K562 (cell line): Measurements from ENCODE around the gene UBA52. TPM values are rescaled to one million over a fixed set of nuclear protein-coding genes. Genes with fewer than 3 reads are reported as not detected.

Experiments used
- ATAC-seq: fragments of 200-7000 bp; cut with Tn5 transposase; 3 replicates; pipeline ENCODE4 v1.9.1; 2020; ENCODE audit warnings: moderate library complexity
- BruUV-seq: library from RNA; stranded (reverse); fragments of 400-500 nt; replicated peaks from 2 replicates; lab custom pipeline; 2021; lab: Mats Ljungman, UMichigan
- CTCF ChIA-PET: fragments of 300-600 bp; formaldehyde crosslinking; extraction: SDS; loops from one replicate; lab custom pipeline; 2021; ENCODE audit warnings: low intra/inter-chr PET ratio; lab: Yijun Ruan, JAX
- POLR2A ChIA-PET: fragments of 300-600, 350-650 bp; sonication (Branson Sonifier 250); formaldehyde crosslinking; extraction: SDS; loops from one replicate; lab custom pipeline; 2021; ENCODE audit warnings: antibody characterized with exemption, inconsistent platforms; lab: Yijun Ruan, JAX
- DNase-seq, 4 experiments: peaks; one replicate each; pipeline versions ENCODE4 v3.0.0 to v3.0.0-alpha.2; 2011 to 2018; ENCODE audit warnings: low spot score in 3 of 4, mixed read lengths in 3 of 4; ENCODE audit errors: extremely low read depth in 1 of 4
- FAIRE-seq: peaks from 2 replicates; lab custom pipeline; 2011; peaks lifted over from hg19 to GRCh38; lab: Jason Lieb, UNC
- H2AFZ ChIP-seq: 2 replicates; pipeline ENCODE4 v1.6.0; 2011; ENCODE audit warnings: low read depth, low read length, control low read depth, inconsistent platforms
- H3K27ac ChIP-seq: fragments of 200-600 bp; 3 replicates; pipeline ENCODE4 v1.8.0; 2011; ENCODE audit warnings: low read depth, mild to moderate bottlenecking, control low read depth, inconsistent platforms, low read length, moderate library complexity, mixed read lengths; ENCODE audit errors: extremely low read depth
- H3K27me3 ChIP-seq, 2 experiments: fragments of 300-600 bp in 1 of 2; 2 replicates in 1 of 2; 3 replicates in 1 of 2; pipeline versions ENCODE4 v1.6.0 to v1.8.0; 2011; ENCODE audit warnings: inconsistent platforms in 2 of 2, low read length in 2 of 2, mild to moderate bottlenecking in 1 of 2, mixed read lengths in 1 of 2, moderate library complexity in 1 of 2; ENCODE audit not compliant: control insufficient read depth in 2 of 2, insufficient read depth in 2 of 2
- H3K36me3 ChIP-seq: fragments of 300-600 bp; 3 replicates; pipeline ENCODE4 v1.8.0; 2011; ENCODE audit warnings: mild to moderate bottlenecking, low read length, inconsistent platforms; ENCODE audit not compliant: control insufficient read depth, insufficient read depth
- H3K4me1 ChIP-seq, 2 experiments: fragments of 200-600 bp in 1 of 2; replicated peaks in 1 of 2; 2 replicates in 1 of 2; 3 replicates in 1 of 2; pipeline versions ENCODE4 v1.5.1 to v1.8.0; 2011; ENCODE audit warnings: inconsistent platforms in 2 of 2, low read length in 2 of 2, mild to moderate bottlenecking in 1 of 2, mixed read lengths in 1 of 2, moderate library complexity in 1 of 2; ENCODE audit not compliant: control insufficient read depth in 2 of 2, insufficient read depth in 2 of 2
- H3K4me2 ChIP-seq: 2 replicates; pipeline ENCODE4 v1.6.1; 2011; ENCODE audit warnings: low read length, control low read depth, inconsistent platforms, mixed read lengths; ENCODE audit not compliant: insufficient read depth
- H3K4me3 ChIP-seq: fragments of 200-600 bp; sonication (generic), shearing (Covaris generic); 2 replicates; pipeline ENCODE4 v1.5.1; 2016; ENCODE audit warnings: control low read depth, inconsistent platforms
- H3K79me2 ChIP-seq: fragments of 200-600 bp; 3 replicates; pipeline ENCODE4 v1.8.0; 2011; ENCODE audit warnings: low read length, inconsistent platforms; ENCODE audit not compliant: control insufficient read depth, insufficient read depth
- H3K9ac ChIP-seq, 2 experiments: 2 replicates each; pipeline versions ENCODE4 v1.6.0 to v1.6.1; 2011; ENCODE audit warnings: low read depth in 2 of 2, low read length in 2 of 2, control low read depth in 1 of 2, inconsistent platforms in 1 of 2, mild to moderate bottlenecking in 1 of 2, mixed read lengths in 1 of 2; ENCODE audit not compliant: insufficient read depth in 1 of 2
- H3K9me1 ChIP-seq: one replicate; pipeline ENCODE4 v1.6.0; 2011; ENCODE audit warnings: inconsistent platforms, mild to moderate bottlenecking, low read length, moderate library complexity; ENCODE audit not compliant: control insufficient read depth, insufficient read depth
- H3K9me3 ChIP-seq: replicated peaks from 2 replicates; pipeline ENCODE4 v1.5.1; 2011; ENCODE audit warnings: low read depth, low read length, inconsistent platforms; ENCODE audit not compliant: control insufficient read depth, insufficient read depth
- H4K20me1 ChIP-seq: replicated peaks from 2 replicates; pipeline ENCODE4 v1.6.1; 2011; ENCODE audit warnings: low read length, inconsistent platforms, mixed read lengths; ENCODE audit not compliant: control insufficient read depth, insufficient read depth
- RB1 ChIP-seq: fragments of 450-650 bp; IDR thresholded peaks from 2 replicates; pipeline ENCODE4 v1.6.1; 2017; ENCODE audit warnings: low read depth, mild to moderate bottlenecking
- SAFB ChIP-seq: fragments of 200-400 bp; formaldehyde crosslinking; IDR thresholded peaks from 2 replicates; pipeline ENCODE4 v1.6.1; 2017; ENCODE audit warnings: low read depth, low read length, borderline replicate concordance
- VEZF1 ChIP-seq: fragments of 200-800 bp; sonication (Bioruptor generic); IDR thresholded peaks from 2 replicates; pipeline ENCODE4 v1.6.1; 2017; ENCODE audit warnings: missing genetic modification characterization, missing compliant biosample characterization
- ZNF740 ChIP-seq, 3 experiments: fragments of 200-800 bp in 1 of 3; sonication (Bioruptor generic) in 1 of 3; sonication (generic) in 1 of 3; formaldehyde crosslinking in 1 of 3; IDR thresholded peaks; 2 replicates each; pipeline versions ENCODE4 v1.6.1 to v1.8.0; 2016 to 2022; ENCODE audit warnings: mild to moderate bottlenecking in 2 of 3, missing compliant biosample characterization in 2 of 3, missing genetic modification characterization in 2 of 3, missing genetic modification reagents in 1 of 3
- WGBS: fragments of 100-300 bp; shearing (Covaris generic); methylation state at CpG from one replicate; pipeline ENCODE4 v1.1.6; 2016; ENCODE audit warnings: low coverage, mixed read lengths; ENCODE audit not compliant: insufficient coverage; ENCODE audit errors: missing lambda C conversion rate; 5-methylcytosine and 5-hydroxymethylcytosine counted together
- in situ Hi-C: fragments of 300-500 bp; cut with MboI; formaldehyde crosslinking; loops from 4 replicates; pipeline ENCODE4 v1.15.0; 2018; ENCODE audit warnings: inconsistent platforms, mixed read lengths
- intact Hi-C: fragments of 100-400 bp; cut with micrococcal nuclease; formaldehyde crosslinking; loops from 2 replicates; pipeline ENCODE4 v1.14.2; 2022
- polyA plus RNA-seq, 8 experiments: library from polyadenylated mRNA; depleted of rRNA in 4 of 8; stranded (reverse) in 5 of 8; unstranded in 3 of 8; fragments of >200 nt; fragmentation: Nextera tagmentation in 2 of 8; fragmentation: Illumina TruSeq in 1 of 8; extraction: Ambion mirVana in 2 of 8; extraction: Trizol in 1 of 8; gene quantifications; 2 replicates each; pipeline versions ENCODE4 v1.2.1 to v1.2.3, GENCODE V29; 2011 to 2014; ENCODE audit warnings: inconsistent platforms in 1 of 8, missing spikeins in 1 of 8
- total RNA-seq, 7 experiments: library from RNA; depleted of rRNA in 6 of 7; stranded (reverse); fragments of >200 nt in 6 of 7; fragmentation: Illumina TruSeq in 2 of 7; extraction: Trizol in 2 of 7; gene quantifications; 2 replicates each; pipeline versions ENCODE4 v1.2.1 to v1.2.3, GENCODE V29; 2011 to 2021; ENCODE audit warnings: low replicate concordance in 1 of 7

UBA52 gene
- total and polyA plus RNA-seq, 9 of the 15 experiments (the other 6 are each of a cell fraction or from before 2014, with no cell fraction given) = 1,110 to 2,751 (median 1,733) TPM

GRCh38 chr19:18607226-18608101, 35.8 kb downstream of the UBA52 start:
- Histone ChIP-seq H3K9me3 (no peaks in the 10 kb centered on the region), H3K4me3 (no peak overlapping the region), H2AFZ (no peak overlapping the region), H3K9me1 (no peaks in the 10 kb centered on the region), H4K20me1 (peaks cover 32% of the 10 kb centered on the region), H3K27me3 (peaks cover 47 to 73% of the 10 kb centered on the region in 2 experiments), H3K9ac (no peak overlapping the region), H3K36me3 (no peaks in the 10 kb centered on the region), H3K79me2 (no peaks in the 10 kb centered on the region), H3K4me1 (peaks cover 0 to 67% of the 10 kb centered on the region in 2 experiments; a peak in 2 of 5 replicates), H3K27ac (no peak overlapping the region), H3K4me2 (no peak overlapping the region)
- WGBS = 4% methylated on average over 47 of the region's 68 CpGs
- peak in 1 of 4 experiments; percentile 37 for DNase-seq
- no peak for ATAC-seq
- CTCF ChIA-PET = no interaction called here
- no TSS peak for BruUV-seq
- POLR2A ChIA-PET = interaction anchor here (0.7 kb wide), 1 partner anchor 154 kb away, joined by 4 read pairs; no protein-coding TSS in a partner anchor
- TF ChIP-seq VEZF1 (CRISPR knock-in tag) (0 out of 2 replicates have a peak, but pooled peaks have one; percentile 6), RB1 (no peak), ZNF740 (CRISPR knock-in tag; IDR thresholded peaks at IDR 0.05) (0 out of 2 replicates have a peak, but pooled peaks have one; percentile 31), ZNF740 (tag; IDR thresholded peaks at IDR 0.05) (no peak), SAFB (peak; percentile 69; the same call in 1 of the 2 replicates)
- FAIRE-seq = no peak
- in situ Hi-C loops (no loop called here), intact Hi-C loops (no loop called here)
